ENCODE data around the gene TTBK2.

Gene TTBK2

DNA sequence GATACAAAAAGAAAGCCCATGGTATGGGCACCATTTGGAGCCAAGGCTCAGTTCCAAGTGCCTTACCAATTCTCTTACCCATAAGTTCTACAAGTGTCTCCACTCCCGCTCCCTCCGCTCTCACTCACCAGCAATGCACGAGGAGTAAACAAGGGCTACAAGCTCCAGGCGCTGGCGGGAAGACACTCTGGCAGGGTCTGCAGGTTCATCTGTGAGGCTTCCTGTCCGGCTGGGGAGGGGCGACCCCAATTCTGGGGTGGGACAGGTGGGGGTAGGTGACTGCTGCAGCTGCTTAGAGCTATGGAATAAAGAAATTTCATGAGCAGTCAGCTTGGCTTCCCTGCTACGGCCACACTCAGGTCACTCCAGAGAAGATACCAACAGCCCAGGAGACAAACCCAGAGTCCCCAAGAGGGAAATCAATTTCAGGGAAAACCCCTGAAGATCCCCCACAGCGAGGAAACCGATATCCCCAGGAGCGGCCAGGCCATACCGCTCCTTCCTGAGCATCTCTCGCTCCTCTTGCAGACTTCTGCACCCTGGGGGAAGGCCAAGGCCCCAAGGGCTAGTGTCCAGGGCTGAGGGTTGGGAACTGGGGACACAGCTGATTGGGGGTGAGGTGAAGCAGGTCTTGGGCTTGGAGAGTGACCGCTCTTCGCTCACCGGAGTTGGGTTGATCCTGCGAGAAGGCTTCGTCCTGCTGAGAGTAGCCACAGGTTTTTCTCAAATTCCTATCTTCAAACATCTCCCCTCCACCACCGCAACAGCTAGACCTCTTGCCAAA, 185.0 kb downstream of the TTBK2 start:
- CTCF ChIA-PET = interaction anchor here (0.9 kb wide), 1 partner anchor 31 kb away, joined by 3 read pairs; no protein-coding TSS in a partner anchor
- POLR2A ChIA-PET = no interaction called here
- TF ChIP-seq NFRKB (IDR thresholded peaks at IDR 0.05) (no peak), CTBP1 (IDR thresholded peaks at IDR 0.05; ENCODE audit: borderline replicate concordance) (no peak), FOXK2 (IDR thresholded peaks at IDR 0.05) (no peak), SUZ12 (IDR thresholded peaks at IDR 0.05) (no peak), SP1 (IDR thresholded peaks at IDR 0.05) (no peak), FOXA1 (IDR thresholded peaks at IDR 0.05) (no peak), TARDBP (IDR thresholded peaks at IDR 0.05) (no peak), ARNT (IDR thresholded peaks at IDR 0.05) (no peak), LEF1 (IDR thresholded peaks at IDR 0.05; ENCODE audit: borderline replicate concordance) (no peak), L3MBTL2 (conservative IDR thresholded peaks at IDR 0.05) (no peak), BHLHE40 (IDR thresholded peaks at IDR 0.05; ENCODE audit: borderline replicate concordance) (no peak), ELF4 (IDR thresholded peaks at IDR 0.05) (no peak), ZNF384 (IDR thresholded peaks at IDR 0.05) (no peak), FOXM1 (IDR thresholded peaks at IDR 0.05; ENCODE audit: borderline replicate concordance) (no peak), HDGF (IDR thresholded peaks at IDR 0.05; ENCODE audit: borderline replicate concordance) (no peak)
- TF ChIP-seq, protein P1, sequence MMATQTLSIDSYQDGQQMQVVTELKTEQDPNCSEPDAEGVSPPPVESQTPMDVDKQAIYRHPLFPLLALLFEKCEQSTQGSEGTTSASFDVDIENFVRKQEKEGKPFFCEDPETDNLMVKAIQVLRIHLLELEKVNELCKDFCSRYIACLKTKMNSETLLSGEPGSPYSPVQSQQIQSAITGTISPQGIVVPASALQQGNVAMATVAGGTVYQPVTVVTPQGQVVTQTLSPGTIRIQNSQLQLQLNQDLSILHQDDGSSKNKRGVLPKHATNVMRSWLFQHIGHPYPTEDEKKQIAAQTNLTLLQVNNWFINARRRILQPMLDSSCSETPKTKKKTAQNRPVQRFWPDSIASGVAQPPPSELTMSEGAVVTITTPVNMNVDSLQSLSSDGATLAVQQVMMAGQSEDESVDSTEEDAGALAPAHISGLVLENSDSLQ (IDR thresholded peaks at IDR 0.05) = no peak
- DNase-seq (ENCODE audit: extremely low spot score) = no peak

DNA sequence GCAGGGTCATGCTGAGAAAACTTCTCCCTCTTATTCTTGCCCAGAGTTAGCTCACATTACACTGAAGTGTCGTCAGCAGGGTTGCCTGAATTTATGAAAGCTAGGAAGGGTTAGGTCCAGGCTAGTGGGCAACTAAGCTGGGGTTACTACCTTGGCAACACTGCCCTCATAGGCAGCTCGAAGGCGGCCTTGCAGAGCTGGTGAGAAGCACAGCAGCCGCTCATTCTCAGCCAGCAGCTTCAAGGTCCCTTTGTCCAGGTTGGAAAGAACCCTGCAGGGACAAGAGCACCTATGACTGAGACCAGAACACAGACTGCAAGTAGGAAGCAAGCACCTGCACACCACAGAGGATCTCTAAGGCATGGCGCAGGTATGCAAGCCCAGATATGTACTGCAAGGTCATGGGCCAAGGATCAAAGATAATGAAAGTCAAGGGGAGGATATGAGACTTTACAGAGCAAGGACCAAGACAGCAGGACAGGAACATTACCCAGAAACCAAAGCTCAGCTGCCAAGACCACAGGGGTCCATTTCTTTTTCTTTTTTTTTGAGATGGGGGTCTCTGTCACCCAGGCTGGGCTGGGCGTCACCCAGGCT, 186.4 kb downstream of the TTBK2 start:
- ChIA-PET POLR2A (no interaction called here), CTCF (no interaction called here)
- no peak for DNase-seq (ENCODE audit: extremely low spot score)
- TF ChIP-seq SUZ12 (IDR thresholded peaks at IDR 0.05) (no peak), FOXM1 (IDR thresholded peaks at IDR 0.05; ENCODE audit: borderline replicate concordance) (no peak), FOXK2 (IDR thresholded peaks at IDR 0.05) (no peak), FOXA1 (IDR thresholded peaks at IDR 0.05) (no peak), ELF4 (IDR thresholded peaks at IDR 0.05) (no peak), CTBP1 (IDR thresholded peaks at IDR 0.05; ENCODE audit: borderline replicate concordance) (no peak), HDGF (IDR thresholded peaks at IDR 0.05; ENCODE audit: borderline replicate concordance) (no peak), ARNT (IDR thresholded peaks at IDR 0.05) (no peak), TARDBP (IDR thresholded peaks at IDR 0.05) (no peak), BHLHE40 (IDR thresholded peaks at IDR 0.05; ENCODE audit: borderline replicate concordance) (no peak), L3MBTL2 (conservative IDR thresholded peaks at IDR 0.05) (no peak), NFRKB (IDR thresholded peaks at IDR 0.05) (no peak), SP1 (IDR thresholded peaks at IDR 0.05) (no peak), LEF1 (IDR thresholded peaks at IDR 0.05; ENCODE audit: borderline replicate concordance) (no peak), ZNF384 (IDR thresholded peaks at IDR 0.05) (no peak)
- TF ChIP-seq, protein P1 (IDR thresholded peaks at IDR 0.05) = no peak

DNA sequence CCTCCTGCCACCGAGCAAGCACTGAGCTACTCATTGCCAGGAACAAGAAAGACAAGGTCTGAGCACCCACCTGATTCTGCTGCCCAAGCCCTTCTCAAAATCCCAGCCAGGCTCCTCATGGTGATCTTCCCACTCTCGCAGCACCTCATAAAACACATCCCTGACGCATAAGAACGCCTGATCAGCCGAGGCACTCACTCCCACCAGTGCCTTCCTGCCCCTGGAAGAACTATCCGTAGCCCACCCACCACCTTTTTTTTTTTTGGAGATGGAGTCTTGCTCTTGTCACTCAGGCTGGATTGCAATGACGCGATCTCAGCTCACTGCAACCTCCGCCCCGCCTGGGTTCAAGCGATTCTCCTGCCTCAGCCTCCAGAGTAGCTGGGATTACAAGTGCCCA, 187.6 kb downstream of the TTBK2 start:
- POLR2A ChIA-PET = no interaction called here
- CTCF ChIA-PET = interaction anchor here (0.6 kb wide), 1 partner anchor 13 kb away, joined by 3 read pairs; no protein-coding TSS in a partner anchor
- DNase-seq (ENCODE audit: extremely low spot score) = no peak
- no peak for TF ChIP-seq ZNF384 (IDR thresholded peaks at IDR 0.05)
- TF ChIP-seq TARDBP (IDR thresholded peaks at IDR 0.05) = no peak

DNA sequence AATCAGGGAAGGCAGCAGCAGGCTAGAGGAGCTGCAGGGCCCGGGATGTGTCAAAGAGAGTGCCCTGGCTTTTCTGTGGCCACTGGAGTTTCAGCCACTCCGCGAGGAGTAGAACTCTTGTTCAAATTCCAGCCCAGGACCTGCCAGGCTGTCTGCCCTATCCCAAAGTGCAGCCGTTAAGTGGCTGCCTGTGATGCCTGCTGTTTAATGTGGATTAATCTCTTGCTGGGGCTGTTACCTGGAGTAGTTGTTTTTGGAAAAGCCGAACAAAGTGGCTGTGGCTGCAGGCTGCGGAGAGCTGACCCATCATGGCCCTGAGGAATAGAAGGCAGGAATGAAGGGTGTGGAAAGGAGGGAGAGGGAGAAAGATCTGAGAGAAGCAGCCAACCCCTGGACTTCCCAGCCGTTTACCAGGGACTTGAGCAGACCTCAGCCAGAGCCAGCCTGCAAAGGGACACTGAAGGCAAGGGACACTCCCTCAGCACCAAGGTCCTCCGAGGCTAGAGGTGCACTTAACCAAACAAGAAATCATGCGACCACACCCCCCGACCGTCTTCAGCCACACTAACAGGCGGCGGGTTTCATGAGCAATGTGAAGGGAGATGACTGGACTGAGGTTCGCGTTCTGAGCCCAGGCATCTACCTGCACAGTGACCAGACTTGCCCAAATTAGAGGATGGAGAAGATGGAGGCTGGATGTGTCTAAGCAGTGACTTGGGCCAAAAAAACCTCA, 188.3 kb downstream of the TTBK2 start:
- ChIA-PET CTCF (interaction anchor here (0.6 kb wide), 1 partner anchor 13 kb away, joined by 3 read pairs; no protein-coding TSS in a partner anchor), POLR2A (no interaction called here)
- no peak for DNase-seq (ENCODE audit: extremely low spot score)
- TF ChIP-seq ELF4 (IDR thresholded peaks at IDR 0.05) (no peak), BHLHE40 (IDR thresholded peaks at IDR 0.05; ENCODE audit: borderline replicate concordance) (no peak), LEF1 (IDR thresholded peaks at IDR 0.05; ENCODE audit: borderline replicate concordance) (no peak), SP1 (IDR thresholded peaks at IDR 0.05) (no peak), FOXA1 (IDR thresholded peaks at IDR 0.05) (no peak)

DNA sequence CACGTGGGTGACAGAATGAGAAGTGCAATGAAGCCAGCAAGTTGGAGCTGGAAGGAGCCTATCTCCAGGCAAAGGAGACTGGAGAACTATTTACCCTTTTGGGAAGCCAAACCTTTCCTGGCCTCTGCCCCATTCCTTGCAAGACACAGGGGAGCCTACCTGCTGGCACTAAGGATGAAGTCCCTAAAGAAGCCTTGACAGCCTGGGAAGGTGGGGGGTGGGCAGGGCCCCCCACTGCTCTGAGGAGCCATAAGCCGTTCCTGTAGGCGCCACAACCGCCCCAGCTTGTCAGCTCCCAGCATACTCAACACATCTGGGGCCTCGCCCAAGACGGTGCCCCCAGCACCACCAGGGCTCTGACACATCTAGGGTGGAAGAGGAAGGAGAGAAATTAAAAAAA, 189.1 kb downstream of the TTBK2 start:
- TF ChIP-seq, protein P1 (IDR thresholded peaks at IDR 0.05) = no peak
- TF ChIP-seq SUZ12 (IDR thresholded peaks at IDR 0.05) (no peak), L3MBTL2 (conservative IDR thresholded peaks at IDR 0.05) (no peak)
- POLR2A ChIA-PET = no interaction called here
- CTCF ChIA-PET = no interaction called here
- no peak for DNase-seq (ENCODE audit: extremely low spot score)

DNA sequence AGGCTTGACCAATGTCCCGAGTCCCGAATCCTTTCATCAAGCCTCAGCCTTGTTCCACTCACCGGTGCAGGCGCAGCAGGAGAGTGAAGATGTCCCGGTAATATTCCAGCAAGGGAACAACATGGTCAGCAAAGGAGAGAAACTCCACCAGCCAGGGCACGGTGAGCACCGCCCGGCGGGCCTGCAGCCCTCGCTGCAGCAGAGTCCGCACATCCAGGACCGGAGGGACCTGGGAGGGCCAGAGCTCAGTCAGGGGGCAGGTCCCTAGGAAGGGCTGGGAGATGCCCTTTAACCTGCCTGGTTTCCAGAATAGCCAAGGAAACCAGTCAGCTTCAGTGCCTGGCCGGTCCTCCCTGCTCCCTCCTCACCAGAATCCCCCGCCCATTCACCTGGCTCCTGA, 190.0 kb downstream of the TTBK2 start:
- POLR2A ChIA-PET = no interaction called here

More for the DNA sequence above, 190.0 kb downstream of the TTBK2 start:
- DNase-seq (ENCODE audit: extremely low spot score) = no peak
- TF ChIP-seq SP1 (IDR thresholded peaks at IDR 0.05) = no peak
- TF ChIP-seq LEF1 (IDR thresholded peaks at IDR 0.05; ENCODE audit: borderline replicate concordance) = no peak
- TF ChIP-seq, protein P1 (IDR thresholded peaks at IDR 0.05) = no peak
- TF ChIP-seq ELF4 (IDR thresholded peaks at IDR 0.05) = no peak
- no peak for TF ChIP-seq SUZ12 (IDR thresholded peaks at IDR 0.05)
- no peak for TF ChIP-seq FOXK2 (IDR thresholded peaks at IDR 0.05)
- TF ChIP-seq ARNT (IDR thresholded peaks at IDR 0.05) = no peak
- TF ChIP-seq NFRKB (IDR thresholded peaks at IDR 0.05) = no peak
- no peak for TF ChIP-seq HDGF (IDR thresholded peaks at IDR 0.05; ENCODE audit: borderline replicate concordance)
- no peak for TF ChIP-seq FOXA1 (IDR thresholded peaks at IDR 0.05)
- TF ChIP-seq BHLHE40 (IDR thresholded peaks at IDR 0.05; ENCODE audit: borderline replicate concordance) = no peak
- TF ChIP-seq L3MBTL2 (conservative IDR thresholded peaks at IDR 0.05) = no peak
- no peak for TF ChIP-seq CTBP1 (IDR thresholded peaks at IDR 0.05; ENCODE audit: borderline replicate concordance)
- no peak for TF ChIP-seq ZNF384 (IDR thresholded peaks at IDR 0.05)
- TF ChIP-seq FOXM1 (IDR thresholded peaks at IDR 0.05; ENCODE audit: borderline replicate concordance) = no peak
- TF ChIP-seq TARDBP (IDR thresholded peaks at IDR 0.05) = no peak
- CTCF ChIA-PET = no interaction called here

Measured in HEK293T (cell line).